Activated CD8-positive, alpha-beta memory T cell treated with anti-CD3 and anti-CD28 coated beads for 48 hours (primary cell): ENCODE measurements around the gene CACNA1D.

Experiments used
- DNase-seq, 3 experiments: peaks; one replicate each; pipeline ENCODE4 v3.0.0-alpha.2; 2020; ENCODE audit warnings: low read depth in 2 of 3, low spot score in 2 of 3

The CACNA1D gene

GRCh38 chr3:53495146-53495519 lies 722 bp downstream of the CACNA1D start:
- no peak for DNase-seq

DNA sequence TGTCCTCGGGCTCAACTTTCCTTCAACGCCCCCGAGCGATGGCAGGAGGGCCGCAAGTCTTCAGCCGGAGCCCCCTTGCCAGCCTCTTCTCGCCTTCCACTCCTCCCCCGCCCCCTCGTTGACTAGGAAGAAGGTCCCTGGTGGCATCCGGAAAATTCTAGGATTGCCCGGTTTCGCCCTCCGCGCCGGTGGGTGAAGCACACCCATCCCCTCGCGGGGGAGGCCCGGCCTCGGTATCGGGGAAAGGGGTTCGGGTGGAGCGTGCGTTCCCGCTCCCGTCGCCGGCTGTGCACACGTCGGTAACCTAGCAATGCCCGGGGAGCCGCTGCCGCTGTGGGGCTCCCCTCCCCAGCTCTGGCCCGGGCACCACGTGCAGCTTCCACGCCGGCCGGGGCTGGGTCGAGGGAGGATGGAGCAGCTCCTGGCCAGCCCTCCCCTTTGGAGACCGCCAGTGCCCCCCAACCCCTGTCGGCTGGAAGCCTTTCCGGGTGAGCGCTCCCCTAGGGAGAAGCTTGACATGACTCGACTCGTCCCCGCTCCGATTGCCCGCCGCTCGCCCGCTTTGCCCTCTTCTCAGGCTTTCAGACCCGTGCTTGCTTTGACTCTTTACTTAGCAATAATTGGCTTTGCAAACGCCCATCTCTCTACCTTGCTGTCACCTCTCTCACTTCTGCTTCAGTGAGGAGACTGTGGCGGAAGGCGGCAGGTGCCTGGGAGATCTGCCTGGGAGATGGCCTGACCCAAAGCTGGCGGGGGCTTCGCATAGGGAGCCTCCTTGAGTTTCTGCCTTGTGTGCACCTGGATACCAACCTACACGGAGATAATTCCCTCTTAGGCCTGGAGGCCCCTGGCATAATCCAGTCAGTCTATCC lies 1.3 kb downstream of the CACNA1D start:
- no peak for DNase-seq

- no peak for DNase-seq
These were observed 1.9 kb downstream of the CACNA1D start for GRCh38 chr3:53496392-53496670.

DNA sequence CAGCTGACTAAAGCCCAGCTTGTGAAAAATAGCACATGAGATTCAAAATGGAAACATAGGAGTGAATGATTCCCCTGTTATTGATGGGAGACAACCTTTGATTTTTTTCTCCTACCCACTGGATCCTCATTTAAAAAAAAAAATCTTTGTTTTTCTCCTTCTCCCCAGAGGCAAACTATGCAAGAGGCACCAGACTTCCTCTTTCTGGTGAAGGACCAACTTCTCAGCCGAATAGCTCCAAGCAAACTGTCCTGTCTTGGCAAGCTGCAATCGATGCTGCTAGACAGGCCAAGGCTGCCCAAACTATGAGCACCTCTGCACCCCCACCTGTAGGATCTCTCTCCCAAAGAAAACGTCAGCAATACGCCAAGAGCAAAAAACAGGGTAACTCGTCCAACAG lies 2.6 kb downstream of the CACNA1D start:
- no peak for DNase-seq

DNA sequence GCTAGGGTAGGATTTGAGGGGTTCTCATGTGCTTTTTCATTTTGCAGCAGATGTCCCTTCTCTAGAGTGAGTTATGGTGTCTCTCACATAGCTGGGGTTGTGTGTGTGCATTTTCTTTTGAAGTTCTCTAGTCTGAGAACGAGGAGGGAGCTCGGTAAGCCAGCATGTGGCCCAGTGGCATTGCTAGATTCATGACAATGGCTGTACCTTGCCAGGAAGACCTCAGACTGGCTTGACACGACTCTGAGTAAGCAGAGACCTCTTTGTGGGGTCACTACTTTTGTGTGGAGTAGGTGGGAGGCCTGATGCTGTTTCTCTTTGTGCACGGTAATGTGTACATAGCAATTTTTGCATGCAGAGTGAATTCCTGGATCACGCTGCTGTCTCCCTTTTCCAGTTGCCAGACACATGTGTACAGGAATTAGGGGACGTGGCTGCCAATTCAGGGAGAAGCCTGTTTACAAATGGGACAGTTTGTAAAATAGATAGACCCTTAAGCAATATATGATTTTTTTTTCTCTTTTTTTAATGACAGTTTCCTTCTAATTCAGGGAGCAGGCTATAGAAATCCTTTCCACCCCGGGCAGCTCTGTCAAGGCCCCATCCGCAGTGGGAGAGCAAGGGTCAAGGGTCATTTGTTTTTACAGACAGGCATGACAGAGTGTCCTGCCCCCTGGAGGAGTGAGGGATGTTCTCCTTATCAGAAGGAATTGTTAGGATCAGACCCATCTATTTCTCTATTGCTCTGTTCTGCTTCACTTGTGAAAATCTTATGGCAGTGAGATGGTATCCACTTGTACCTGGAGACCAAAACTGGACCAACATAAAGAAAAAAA lies 4.6 kb downstream of the CACNA1D start:
- DNase-seq, result no peak

DNA sequence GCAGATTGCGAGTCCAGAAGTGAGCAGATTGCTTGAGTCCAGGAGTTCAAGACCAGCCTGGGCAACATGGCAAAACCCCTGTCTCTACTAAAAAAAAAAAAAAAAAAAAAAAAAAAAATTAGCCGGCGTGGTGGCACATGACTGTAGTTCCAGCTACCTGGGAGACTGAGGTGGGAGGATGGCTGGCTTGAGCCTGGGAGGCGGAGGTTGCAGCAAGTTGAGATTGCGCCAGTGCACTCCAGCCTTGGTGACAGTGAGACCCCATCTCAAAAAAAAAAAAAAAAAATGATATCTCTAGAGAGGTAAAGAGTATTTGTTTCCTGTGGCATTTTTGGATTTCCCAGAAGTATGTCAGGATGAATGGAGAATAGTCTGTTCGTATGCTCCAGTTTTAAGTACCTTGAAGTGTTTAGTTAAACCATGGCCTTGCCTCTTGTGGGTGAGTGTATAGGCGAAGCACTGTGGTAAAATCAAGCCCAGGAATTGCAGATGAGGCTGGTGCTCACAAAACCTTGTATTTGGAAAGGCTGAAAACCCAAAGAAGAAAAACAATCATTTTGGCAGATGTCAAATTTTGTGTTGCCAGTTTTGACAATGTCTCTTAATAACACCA lies 5.9 kb downstream of the CACNA1D start:
- no peak for DNase-seq

- no peak for DNase-seq
These were observed 6.8 kb downstream of the CACNA1D start for GRCh38 chr3:53501178-53501577.

DNA sequence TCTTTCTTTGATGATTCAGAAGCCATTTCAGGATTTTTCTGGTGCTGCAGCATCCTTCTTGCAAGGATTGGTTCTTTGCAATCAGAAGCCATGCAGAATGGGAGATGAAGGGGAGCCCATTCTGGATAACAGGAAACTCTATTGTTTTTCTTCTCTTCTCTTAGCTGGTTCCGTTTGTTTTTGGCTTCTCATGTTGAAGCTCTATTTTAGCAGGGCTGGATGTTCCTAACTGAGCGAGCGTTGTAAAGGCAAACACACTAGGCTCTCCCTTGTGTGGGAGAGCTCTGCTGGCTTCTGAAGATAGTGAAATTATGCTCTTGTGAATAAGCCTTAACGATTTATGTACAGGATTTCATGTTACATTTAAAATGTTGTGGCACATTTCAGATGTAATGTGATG lies 8.3 kb downstream of the CACNA1D start:
- no peak for DNase-seq

GRCh38 chr3:53503195-53503594 lies 8.8 kb downstream of the CACNA1D start:
- DNase-seq, result no peak

- no peak for DNase-seq
These were observed 11.8 kb downstream of the CACNA1D start for GRCh38 chr3:53506110-53506762.

DNA sequence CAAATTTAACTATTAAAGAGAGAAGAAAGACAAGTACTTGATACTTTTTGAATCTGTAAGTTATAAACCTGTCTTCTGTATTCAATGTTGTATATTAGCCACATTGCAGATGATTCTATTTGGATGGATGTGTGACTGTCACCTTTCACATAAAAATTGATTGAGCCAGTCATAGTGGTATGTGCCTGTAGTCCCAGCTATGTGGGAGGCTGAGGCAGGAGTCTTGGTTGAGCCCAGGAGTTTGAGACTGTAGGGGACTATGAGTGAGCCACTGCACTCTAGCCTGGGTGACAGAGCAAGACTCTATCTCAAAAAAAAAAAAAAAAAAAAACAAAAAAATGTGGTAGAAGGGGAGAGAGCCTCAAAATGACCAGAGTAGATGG lies 12.3 kb downstream of the CACNA1D start:
- no peak for DNase-seq

GRCh38 chr3:53509494-53509893 lies 15.1 kb downstream of the CACNA1D start:
- no peak for DNase-seq

DNA sequence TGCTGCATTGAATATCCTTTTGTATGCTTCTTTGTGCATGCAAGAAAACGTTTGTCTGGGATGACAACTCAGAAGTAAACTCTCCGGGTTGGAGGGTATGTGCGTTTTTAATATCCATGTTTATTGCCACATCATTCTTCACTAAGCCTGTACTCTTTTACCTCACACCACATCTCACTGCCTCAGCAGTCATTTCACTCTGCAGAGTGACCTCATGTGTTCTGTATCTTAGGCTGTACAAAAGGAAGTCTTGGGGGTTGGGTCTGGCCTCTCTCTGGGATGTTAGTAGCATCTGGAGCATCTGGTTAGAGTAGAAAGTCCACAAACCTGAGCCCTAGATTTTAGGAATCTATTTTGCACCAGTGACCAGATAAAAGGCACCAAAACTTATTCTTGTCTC lies 16.1 kb downstream of the CACNA1D start:
- DNase-seq, result no peak

GRCh38 chr3:53511246-53511645 lies 16.8 kb downstream of the CACNA1D start:
- DNase-seq, result no peak

DNA sequence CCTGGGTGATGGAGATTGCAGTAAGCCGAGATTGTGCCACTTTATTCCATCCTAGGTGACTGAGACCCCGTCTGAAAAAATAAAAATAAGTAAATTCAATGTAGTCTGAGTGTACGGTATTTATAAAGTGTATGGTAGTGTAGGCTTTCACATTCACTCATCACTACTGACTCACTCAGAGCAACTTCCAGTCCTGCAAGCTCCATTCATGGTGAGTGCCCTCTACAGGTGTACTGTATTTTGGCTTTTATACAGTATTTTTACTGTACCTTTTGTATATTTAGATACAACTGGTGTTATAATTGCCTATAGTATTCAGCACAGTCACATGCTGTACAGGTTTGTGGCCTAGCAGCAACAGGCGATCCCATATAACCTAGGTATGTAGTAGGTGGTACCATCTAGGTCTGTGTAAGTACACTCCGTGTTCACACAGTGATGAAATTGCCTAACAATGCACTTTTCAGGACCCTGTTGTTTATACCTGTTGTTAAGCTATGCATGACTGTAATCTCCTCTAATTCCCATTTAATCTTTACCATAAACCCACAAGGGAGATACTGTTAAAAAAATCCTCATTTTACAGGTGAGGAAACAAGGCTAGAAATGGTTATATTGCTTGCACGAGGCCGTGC lies 19.3 kb downstream of the CACNA1D start:
- DNase-seq, result no peak

DNA sequence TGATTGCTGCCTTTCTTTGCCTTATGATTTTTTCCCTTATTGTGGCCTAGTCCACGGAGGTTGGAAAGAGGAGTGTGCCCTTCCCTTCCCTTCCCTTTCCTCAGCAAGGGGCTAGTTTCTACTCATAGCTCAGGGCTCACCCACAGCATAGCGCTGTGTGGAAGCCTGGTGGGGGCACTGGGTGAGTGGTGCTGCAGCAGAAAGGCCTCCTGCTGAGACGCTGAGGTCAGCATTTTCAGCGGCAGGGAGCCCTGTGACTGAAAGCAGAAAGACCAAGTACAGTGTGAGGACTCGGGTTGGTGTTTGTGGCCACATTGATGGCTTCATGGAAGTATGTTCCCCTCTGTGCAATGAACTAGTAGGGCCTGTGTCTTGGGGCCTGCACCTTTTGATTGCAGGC lies 21.9 kb downstream of the CACNA1D start:
- no peak for DNase-seq

- DNase-seq, result no peak
These were observed 24.1 kb downstream of the CACNA1D start for GRCh38 chr3:53518495-53518981.

DNA sequence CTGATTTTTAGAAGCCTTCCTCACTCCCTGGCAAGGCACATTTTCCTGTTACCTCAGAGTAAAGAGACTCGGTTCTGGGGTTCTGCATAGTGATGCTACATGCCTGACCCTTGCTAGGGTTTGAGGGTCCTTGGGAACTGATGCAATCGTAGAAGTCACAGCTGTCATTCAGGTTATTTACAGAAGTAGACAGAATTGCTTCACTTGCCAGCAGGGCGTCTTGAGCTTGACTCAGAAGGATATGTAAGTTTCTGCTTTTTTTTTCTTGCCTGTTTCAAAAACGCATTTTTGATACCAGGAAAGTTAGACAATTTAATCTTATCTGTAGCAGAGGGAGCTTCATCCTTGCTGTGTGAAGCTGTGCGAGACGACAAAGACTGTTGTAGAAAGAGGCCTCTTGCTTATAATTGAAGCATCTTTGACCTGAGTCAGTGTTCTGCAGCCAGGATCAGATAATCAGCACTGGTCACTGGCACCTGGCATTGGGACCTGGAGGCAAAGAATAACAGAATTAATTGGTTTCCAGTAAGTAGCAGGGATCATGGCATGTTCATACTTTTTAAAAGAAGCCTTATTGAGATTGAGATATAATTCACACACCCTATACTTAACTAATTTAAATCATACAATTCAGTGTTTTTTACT lies 24.8 kb downstream of the CACNA1D start:
- DNase-seq, result no peak

GRCh38 chr3:53523346-53523745 lies 28.9 kb downstream of the CACNA1D start:
- DNase-seq, result no peak

DNA sequence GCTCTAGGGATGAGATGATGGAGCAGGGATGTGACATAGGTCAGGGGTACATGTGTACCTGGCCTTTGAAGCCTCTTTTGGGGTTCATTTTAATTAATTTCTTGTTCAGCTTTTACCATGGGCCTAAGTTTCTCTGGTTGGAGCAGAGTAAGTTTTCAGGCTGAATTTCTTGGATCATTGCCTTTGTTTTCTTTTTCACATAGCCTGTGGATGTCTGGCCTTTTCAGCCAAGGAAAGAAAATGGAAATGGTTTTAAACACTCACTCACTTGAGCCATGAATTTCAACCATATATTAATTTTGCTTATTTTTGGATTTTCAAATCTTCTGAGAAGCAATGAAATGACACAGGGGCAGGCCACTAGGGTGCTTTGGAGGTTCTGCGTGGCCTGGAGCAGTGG lies 30.2 kb downstream of the CACNA1D start:
- no peak for DNase-seq
